Activated naive CD4-positive, alpha-beta T cell treated with anti-CD3 and anti-CD28 coated beads, Interleukin-2, amount 10 ng/mL, durations not matched to agents 7 days and 5 days (primary cell): ENCODE results near the gene ZC3H4.
A peak's percentile ranks its signal among the peaks of the same experiment; 100 is the strongest.

Experiments used
- CTCF ChIA-PET: fragments of 350-600 bp; sonication (Branson Sonifier 250); formaldehyde crosslinking; loops from one replicate; lab custom pipeline; 2021; ENCODE audit warnings: antibody characterized with exemption; lab: Charles Lee
- DNase-seq: peaks from one replicate; pipeline ENCODE4 v3.0.0-alpha.2; 2020
- H3K27ac Mint-ChIP-seq: one replicate; pipeline ENCODE4 v1.8.0; 2021; ENCODE audit warnings: mild to moderate bottlenecking, moderate library complexity, mixed read lengths
- H3K27me3 Mint-ChIP-seq: one replicate; pipeline ENCODE4 v1.8.0; 2021; ENCODE audit warnings: mild to moderate bottlenecking, mixed read lengths
- H3K36me3 Mint-ChIP-seq: one replicate; pipeline ENCODE4 v1.8.0; 2021; ENCODE audit warnings: mixed read lengths
- H3K4me1 Mint-ChIP-seq: one replicate; pipeline ENCODE4 v1.8.0; 2021; ENCODE audit warnings: mixed read lengths
- H3K4me3 Mint-ChIP-seq: one replicate; pipeline ENCODE4 v1.8.0; 2021; ENCODE audit warnings: mild to moderate bottlenecking, moderate library complexity, mixed read lengths
- H3K9me3 Mint-ChIP-seq: one replicate; pipeline ENCODE4 v1.8.0; 2021; ENCODE audit warnings: mixed read lengths

Gene ZC3H4

DNA sequence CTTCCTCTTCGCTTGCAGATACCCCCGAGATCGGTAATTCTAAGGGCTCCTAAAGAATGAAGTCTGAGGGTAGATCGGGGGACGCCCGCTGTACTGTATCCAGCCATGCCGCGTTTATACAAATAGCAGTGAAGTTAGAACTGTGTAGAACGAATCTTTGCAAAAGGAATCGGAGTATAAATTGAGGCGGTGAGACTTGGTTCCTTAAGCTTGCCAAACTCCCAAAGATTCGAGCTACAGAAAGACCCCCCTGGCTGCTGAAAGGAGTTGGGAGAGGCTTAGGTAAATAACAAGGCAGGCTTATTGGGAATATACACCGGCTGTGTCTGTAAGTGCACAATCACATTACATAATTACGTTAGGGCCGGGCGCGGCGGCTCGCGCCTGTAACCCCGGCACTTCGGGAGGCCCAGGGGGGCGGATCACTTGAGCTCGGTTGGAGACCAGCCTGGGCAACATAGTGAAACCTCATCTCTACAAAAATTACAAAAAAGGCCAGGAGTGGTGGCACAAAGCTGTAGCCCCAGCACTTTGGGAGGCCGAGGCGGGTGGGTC lies 77.4 kb downstream of the ZC3H4 start:
- peak; percentile 48 for DNase-seq
- H3K27ac Mint-ChIP-seq, result peak overlapping the region; percentile 78
- H3K36me3 Mint-ChIP-seq, result no peaks in the 10 kb centered on the region
- H3K9me3 Mint-ChIP-seq, result no peaks in the 10 kb centered on the region
- H3K27me3 Mint-ChIP-seq, result peaks cover 46% of the 10 kb centered on the region
- CTCF ChIA-PET, result interaction anchor here (0.6 to 1.8 kb wide), 15 partner anchors 9 to 211 kb away, joined by 3 to 7 read pairs (median 4); partner anchors contain the start of gene TMEM160
- peaks cover 20% of the 10 kb centered on the region for H3K4me1 Mint-ChIP-seq
- peak overlapping the region; percentile 79 for H3K4me3 Mint-ChIP-seq

DNA sequence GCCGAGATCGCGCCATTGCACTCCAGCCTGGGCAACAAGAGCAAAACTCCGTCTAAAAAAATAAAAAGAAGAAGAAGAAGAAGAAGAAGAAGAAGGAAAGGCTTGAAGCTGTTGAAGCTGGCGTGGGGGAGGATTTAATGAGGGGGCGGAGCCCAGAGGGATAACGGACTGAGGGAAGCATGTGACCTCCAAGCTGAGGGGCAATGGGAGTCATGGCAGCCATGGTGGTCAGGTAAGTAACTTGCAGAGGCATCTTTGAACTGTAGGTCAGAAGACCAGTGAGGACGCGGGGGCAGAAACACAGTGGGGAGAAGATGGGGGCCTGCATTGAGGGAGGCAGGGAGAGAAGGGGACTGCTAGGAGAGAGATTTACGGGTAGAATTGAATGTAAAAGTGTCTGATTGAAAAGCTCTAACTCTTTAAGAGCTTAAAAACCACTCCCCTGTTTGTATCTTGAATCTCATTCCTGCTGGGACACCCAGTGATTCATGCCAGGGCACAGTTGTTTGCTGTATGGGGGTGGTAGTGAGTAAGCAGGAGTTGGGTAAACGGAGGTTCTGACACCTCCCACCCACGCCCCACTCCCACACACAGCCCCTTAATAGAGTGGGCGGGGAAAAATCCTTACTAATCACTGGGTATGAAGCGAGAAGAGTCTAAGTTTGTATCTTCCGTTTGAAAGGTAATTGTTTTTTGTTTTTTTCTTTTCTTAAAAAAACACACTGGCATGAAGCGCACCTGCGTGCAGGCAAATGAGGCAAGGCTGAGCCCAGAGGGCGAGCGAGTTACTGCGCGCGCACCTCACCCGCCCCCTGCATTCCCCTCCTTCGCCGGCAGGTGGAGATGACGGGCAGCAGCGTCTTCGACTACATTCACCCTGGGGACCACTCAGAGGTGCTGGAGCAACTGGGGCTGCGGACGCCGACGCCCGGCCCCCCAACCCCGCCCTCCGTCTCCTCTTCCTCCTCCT lies 78.2 kb downstream of the ZC3H4 start:
- CTCF ChIA-PET, result interaction anchor here (0.6 to 1.8 kb wide), 15 partner anchors 9 to 212 kb away, joined by 3 to 8 read pairs (median 4); partner anchors contain the start of gene TMEM160
- Mint-ChIP-seq H3K4me3 (peak overlapping the region; percentile 79), H3K4me1 (peaks cover 20% of the 10 kb centered on the region), H3K36me3 (no peaks in the 10 kb centered on the region), H3K9me3 (no peaks in the 10 kb centered on the region), H3K27me3 (peaks cover 54% of the 10 kb centered on the region), H3K27ac (peak overlapping the region; percentile 78)
- peak; percentile 96 for DNase-seq

DNA sequence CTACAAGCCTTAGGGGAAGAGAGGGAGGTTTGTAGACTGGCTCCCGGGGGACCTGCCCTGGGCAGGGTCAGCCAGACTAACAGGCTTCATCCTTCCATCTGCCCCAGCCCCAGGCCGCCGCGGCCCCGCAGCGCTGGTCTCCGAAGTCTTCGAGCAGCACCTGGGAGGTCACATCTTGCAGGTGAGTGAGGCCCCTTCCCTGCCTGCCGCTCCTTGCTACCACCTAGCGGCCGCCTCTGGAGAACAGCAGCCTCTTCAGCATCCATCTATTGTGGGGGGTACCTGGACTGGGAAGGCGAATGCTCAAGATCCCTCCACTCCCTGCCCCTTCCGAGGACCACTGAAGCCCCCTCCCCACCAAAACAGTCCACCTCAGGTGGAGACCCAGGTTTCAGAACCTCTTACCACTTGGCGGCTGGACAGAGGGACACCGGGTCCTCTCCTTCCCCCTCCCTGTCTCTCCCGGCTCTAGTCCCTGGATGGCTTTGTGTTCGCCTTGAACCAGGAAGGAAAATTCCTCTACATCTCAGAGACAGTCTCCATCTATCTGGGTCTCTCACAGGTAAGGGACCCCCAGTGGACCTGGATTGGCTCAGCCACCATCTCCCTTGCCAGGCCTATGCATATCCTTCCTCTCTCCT lies 81.3 kb downstream of the ZC3H4 start:
- peaks cover 20% of the 10 kb centered on the region for H3K4me1 Mint-ChIP-seq
- DNase-seq, result peak; percentile 78
- CTCF ChIA-PET, result interaction anchor here (1.0 kb wide), 1 partner anchor 24 kb away, joined by 3 read pairs; no protein-coding TSS in a partner anchor
- no peaks in the 10 kb centered on the region for H3K9me3 Mint-ChIP-seq
- no peaks in the 10 kb centered on the region for H3K36me3 Mint-ChIP-seq
- peaks cover 85% of the 10 kb centered on the region for H3K27me3 Mint-ChIP-seq
- H3K27ac Mint-ChIP-seq, result no peak overlapping the region
- H3K4me3 Mint-ChIP-seq, result no peak overlapping the region

DNA sequence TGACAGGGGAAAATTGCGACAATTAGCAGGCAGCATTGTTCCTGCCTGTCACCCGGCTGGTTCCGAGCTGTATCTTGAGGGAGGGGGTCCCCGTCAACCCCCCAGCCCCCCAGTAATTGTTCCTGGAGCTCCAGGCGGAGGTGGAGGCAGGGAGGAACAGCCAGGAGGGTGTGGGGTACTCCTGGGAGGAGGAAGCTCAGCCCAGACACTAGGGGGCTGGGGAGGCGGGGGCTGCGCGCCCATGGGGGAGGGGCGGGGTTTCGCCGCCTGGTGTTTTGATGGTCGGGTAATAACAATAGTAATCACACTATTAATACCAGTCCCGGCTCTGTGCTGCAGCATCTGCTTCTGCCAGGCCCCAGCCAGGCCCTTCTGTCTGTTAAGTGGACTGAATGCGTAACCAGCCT lies 85.4 kb downstream of the ZC3H4 start:
- H3K27ac Mint-ChIP-seq, result no peak overlapping the region
- peaks cover 95% of the 10 kb centered on the region for H3K27me3 Mint-ChIP-seq
- H3K9me3 Mint-ChIP-seq, result no peaks in the 10 kb centered on the region
- H3K36me3 Mint-ChIP-seq, result no peaks in the 10 kb centered on the region
- no peak for DNase-seq
- CTCF ChIA-PET, result interaction anchor here (0.9 to 2.9 kb wide), 2 partner anchors 14 to 15 kb away, joined by 3 to 10 read pairs; no protein-coding TSS in a partner anchor
- peaks cover 4% of the 10 kb centered on the region for H3K4me1 Mint-ChIP-seq
- H3K4me3 Mint-ChIP-seq, result no peak overlapping the region

DNA sequence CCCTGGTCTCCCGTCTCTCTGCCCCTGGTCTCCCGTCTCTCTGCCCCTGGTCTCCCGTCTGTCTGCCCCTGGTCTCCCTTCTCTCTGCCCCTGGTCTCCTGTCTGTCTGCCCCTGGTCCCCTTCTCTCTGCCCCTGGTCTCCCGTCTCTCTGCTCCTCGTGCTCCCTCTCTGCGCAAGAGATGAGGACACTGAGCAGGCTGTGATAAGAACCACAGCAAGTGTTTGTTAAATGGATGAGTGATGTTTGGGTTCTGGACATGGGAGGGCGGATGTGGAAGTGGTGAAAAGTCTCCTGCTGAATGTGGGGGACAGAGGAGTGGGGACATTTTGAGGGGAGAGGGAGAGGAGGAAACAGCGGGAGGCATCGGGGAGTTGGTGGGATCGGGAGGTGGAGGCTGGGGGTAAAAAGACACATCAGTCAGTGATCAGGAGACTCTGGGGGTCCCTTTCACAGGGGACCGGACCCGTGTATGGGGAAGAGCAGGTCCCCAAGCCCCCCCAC lies 85.9 kb downstream of the ZC3H4 start:
- CTCF ChIA-PET, result interaction anchor here (2.9 kb wide), 1 partner anchor 15 kb away, joined by 10 read pairs; no protein-coding TSS in a partner anchor
- H3K4me3 Mint-ChIP-seq, result no peak overlapping the region
- H3K27me3 Mint-ChIP-seq, result peaks cover 95% of the 10 kb centered on the region
- no peak overlapping the region for H3K27ac Mint-ChIP-seq
- H3K4me1 Mint-ChIP-seq, result peaks cover 8% of the 10 kb centered on the region
- no peaks in the 10 kb centered on the region for H3K36me3 Mint-ChIP-seq
- no peaks in the 10 kb centered on the region for H3K9me3 Mint-ChIP-seq
- no peak for DNase-seq

DNA sequence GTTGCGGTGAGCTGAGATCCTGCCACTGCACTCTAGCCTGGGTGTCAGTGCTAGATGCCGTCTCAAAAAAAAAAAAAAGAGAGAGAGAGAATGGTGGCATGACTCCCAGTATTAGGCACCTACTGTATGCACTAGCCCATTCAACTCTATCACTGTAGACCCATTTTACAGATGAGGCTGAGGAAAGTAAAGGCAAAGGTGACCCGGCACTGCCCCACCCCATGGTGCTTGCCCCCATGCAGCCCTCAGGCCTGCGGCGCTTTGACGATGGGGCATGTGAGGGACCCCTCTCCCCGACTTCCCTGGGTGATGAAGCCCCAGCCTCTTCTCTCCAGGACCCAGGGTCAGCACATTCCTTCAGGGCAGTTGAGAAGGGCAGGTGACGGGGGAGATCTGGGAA lies 86.7 kb downstream of the ZC3H4 start:
- no peak overlapping the region for H3K27ac Mint-ChIP-seq
- H3K27me3 Mint-ChIP-seq, result peaks cover 95% of the 10 kb centered on the region
- H3K4me1 Mint-ChIP-seq, result peaks cover 5% of the 10 kb centered on the region
- CTCF ChIA-PET, result interaction anchor here (0.9 kb wide), 1 partner anchor 8 kb away, joined by 3 read pairs; no protein-coding TSS in a partner anchor
- no peaks in the 10 kb centered on the region for H3K36me3 Mint-ChIP-seq
- H3K4me3 Mint-ChIP-seq, result no peak overlapping the region
- no peaks in the 10 kb centered on the region for H3K9me3 Mint-ChIP-seq
- no peak for DNase-seq

DNA sequence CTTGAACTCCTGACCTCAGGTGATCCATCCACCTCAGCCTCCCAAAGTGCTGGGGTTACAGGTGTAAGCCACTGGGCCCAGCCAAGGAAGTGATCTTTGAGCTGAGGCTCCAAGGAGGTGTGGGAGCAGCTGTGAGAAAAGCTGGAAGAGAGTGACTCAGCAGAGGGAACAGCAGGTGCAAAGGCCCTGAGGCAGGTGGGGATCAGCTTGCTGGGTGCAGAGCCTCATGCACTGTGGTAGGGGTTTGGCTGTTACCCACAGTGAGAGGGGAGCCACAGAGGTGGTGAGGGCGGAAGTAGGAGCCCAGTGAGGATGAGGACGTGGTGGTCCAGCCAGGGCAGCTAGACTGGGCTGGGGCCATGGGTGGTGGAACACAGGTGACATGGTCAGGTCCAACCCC lies 87.4 kb downstream of the ZC3H4 start:
- Mint-ChIP-seq H3K4me1 (peaks cover 6% of the 10 kb centered on the region), H3K4me3 (no peak overlapping the region), H3K27me3 (peaks cover 95% of the 10 kb centered on the region), H3K27ac (no peak overlapping the region), H3K9me3 (no peaks in the 10 kb centered on the region), H3K36me3 (no peaks in the 10 kb centered on the region)
- no peak for DNase-seq
- CTCF ChIA-PET, result interaction anchor here (0.9 to 1.0 kb wide), 3 partner anchors 9 to 170 kb away, joined by 3 read pairs; no protein-coding TSS in a partner anchor

DNA sequence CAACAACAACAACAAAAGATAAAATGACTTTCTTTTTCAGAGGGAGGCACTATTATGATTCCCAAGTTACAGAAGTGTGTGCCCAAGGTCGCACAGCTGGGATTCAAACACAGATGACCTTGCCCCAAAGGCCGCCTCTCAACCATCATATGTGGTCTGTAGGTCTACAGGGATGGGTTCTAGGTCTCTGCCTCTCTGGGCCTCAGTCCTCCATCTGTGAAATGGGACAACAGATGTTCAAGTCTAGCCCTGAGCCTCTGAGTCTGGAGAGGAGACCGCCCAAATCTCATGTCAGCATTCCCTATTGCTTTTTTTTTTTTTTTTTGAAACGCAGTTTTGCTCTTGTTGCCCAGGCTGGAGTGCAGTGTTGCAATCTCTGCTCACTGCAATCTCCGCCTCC lies 89.1 kb downstream of the ZC3H4 start:
- H3K4me1 Mint-ChIP-seq, result peaks cover 11% of the 10 kb centered on the region
- H3K27me3 Mint-ChIP-seq, result peaks cover 95% of the 10 kb centered on the region
- CTCF ChIA-PET, result interaction anchor here (0.6 to 2.3 kb wide), 2 partner anchors 11 to 180 kb away, joined by 3 to 12 read pairs; no protein-coding TSS in a partner anchor
- no peak overlapping the region for H3K27ac Mint-ChIP-seq
- no peaks in the 10 kb centered on the region for H3K9me3 Mint-ChIP-seq
- no peak overlapping the region for H3K4me3 Mint-ChIP-seq
- DNase-seq, result no peak
- H3K36me3 Mint-ChIP-seq, result no peaks in the 10 kb centered on the region

DNA sequence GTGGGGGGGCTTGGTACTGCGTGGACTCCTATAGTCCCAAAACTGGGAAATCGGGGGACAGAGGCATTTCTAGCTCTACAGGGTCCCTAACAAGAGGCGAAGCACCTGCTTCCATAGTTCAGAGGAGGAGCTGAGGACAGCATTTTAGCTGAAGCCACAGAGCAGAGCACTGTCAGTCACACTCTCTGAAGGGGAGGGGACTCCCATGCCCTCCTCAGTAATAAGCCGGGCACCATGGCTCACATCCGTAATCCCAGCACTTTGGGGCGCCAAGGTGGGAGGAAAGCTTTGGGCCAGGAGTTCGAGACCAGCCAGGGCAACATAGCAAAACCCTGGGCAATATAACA lies 90.2 kb downstream of the ZC3H4 start:
- H3K9me3 Mint-ChIP-seq, result no peaks in the 10 kb centered on the region
- H3K4me3 Mint-ChIP-seq, result no peak overlapping the region
- H3K27ac Mint-ChIP-seq, result no peak overlapping the region
- H3K36me3 Mint-ChIP-seq, result no peaks in the 10 kb centered on the region
- peaks cover 95% of the 10 kb centered on the region for H3K27me3 Mint-ChIP-seq
- CTCF ChIA-PET, result interaction anchor here (1.4 to 2.3 kb wide), 3 partner anchors 10 to 12 kb away, joined by 3 to 12 read pairs (median 5); no protein-coding TSS in a partner anchor
- H3K4me1 Mint-ChIP-seq, result peaks cover 13% of the 10 kb centered on the region
- DNase-seq, result no peak

DNA sequence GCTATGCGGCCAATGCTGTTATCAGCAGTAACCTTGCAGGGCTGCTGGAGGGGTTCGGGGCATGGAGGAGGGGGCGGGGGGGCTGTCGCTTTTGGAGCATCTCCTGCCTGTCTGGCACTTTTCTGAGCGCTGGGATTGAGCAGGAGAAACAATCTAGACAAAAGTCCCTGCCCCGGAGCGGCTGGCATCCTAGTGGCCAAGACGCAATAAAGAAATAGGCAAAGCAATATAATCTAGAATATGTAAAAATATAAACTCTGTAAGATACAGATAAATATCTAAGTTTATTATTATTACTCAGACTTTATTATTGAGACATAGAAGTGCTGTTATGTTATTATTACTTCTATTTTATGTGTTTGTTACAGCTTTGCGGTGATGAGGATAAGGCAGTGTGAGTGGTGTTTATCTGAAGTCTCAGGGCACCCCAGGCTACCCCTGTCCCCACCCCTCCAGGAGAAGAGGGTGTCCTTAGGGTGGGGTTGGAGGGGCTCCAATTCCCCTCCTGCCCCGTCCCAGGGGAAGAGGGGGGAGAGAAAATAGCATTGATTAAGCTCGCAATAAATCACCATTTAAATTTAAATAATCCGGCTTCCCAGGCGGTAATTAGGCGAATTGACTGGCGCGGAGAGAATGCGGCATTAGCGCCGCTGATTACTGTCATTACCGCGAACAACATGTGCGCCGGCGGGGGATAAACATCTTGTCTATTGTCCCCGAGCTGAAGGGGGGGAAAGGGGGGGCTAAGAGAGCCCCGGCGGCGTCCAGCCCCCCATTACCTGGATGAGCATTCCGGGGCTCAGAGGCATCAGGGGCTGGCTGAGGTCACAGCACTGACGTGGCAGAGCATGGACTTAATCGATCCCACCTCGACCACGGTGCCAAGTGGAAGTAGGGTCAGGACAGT lies 90.8 kb downstream of the ZC3H4 start:
- H3K4me1 Mint-ChIP-seq, result peaks cover 13% of the 10 kb centered on the region
- CTCF ChIA-PET, result interaction anchor here (1.0 to 2.3 kb wide), 5 partner anchors 10 to 14 kb away, joined by 3 to 12 read pairs (median 4); no protein-coding TSS in a partner anchor
- H3K27me3 Mint-ChIP-seq, result peaks cover 95% of the 10 kb centered on the region
- H3K9me3 Mint-ChIP-seq, result no peaks in the 10 kb centered on the region
- no peaks in the 10 kb centered on the region for H3K36me3 Mint-ChIP-seq
- DNase-seq, result no peak
- no peak overlapping the region for H3K4me3 Mint-ChIP-seq
- H3K27ac Mint-ChIP-seq, result no peak overlapping the region

DNA sequence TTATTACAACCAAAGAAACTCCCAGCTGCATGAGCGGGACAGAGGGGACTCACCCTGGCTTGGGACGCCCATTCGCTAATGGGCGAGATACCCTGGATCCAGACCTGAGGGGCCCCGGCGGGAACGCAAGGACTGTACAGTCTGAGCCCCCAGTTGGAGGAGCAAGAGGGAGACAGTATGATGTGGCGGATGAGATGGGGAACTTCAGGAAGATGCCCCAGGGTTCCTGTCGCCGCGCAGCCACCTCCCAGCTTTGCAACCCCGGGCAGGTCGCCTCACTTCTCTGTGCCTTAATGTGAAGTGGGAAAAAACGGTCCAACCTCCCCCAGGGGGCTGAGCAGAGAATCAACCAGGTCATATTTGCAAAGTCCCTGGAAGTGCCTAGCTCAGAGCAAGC lies 91.4 kb downstream of the ZC3H4 start:
- Mint-ChIP-seq H3K9me3 (no peaks in the 10 kb centered on the region), H3K27me3 (peaks cover 95% of the 10 kb centered on the region), H3K36me3 (no peaks in the 10 kb centered on the region), H3K27ac (no peak overlapping the region), H3K4me1 (peaks cover 13% of the 10 kb centered on the region), H3K4me3 (no peak overlapping the region)
- CTCF ChIA-PET, result interaction anchor here (1.0 to 2.1 kb wide), 4 partner anchors 11 to 15 kb away, joined by 3 to 5 read pairs (median 4); no protein-coding TSS in a partner anchor
- DNase-seq, result no peak

DNA sequence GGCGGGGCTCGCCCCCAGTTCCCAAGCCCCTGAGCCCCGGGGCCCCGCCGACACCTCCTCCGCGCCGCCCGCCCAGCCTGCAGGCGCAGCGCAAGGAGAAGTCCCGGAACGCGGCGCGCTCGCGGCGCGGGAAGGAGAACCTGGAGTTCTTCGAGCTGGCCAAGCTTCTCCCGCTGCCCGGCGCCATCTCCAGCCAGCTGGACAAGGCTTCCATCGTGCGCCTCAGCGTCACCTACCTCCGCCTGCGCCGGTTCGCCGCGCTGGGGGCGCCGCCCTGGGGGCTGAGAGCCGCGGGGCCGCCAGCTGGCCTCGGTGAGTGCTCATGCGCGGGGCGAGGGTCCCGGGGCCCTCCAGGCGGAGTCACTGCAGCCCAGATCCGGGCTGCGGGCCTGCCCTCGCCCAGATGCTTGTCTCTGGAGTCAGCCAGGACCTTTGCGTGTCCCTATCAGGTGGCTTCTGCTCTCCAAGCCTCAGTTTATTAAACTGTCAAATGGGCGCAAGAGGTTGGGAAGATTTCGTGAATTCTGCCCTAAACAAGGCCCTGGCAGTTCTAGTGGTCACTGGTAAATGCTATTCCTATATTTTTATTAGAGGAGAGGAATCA lies 91.9 kb downstream of the ZC3H4 start:
- DNase-seq, result no peak
- CTCF ChIA-PET, result interaction anchor here (1.6 to 2.1 kb wide), 2 partner anchors 13 to 15 kb away, joined by 4 to 5 read pairs; no protein-coding TSS in a partner anchor
- Mint-ChIP-seq H3K4me3 (no peak overlapping the region), H3K4me1 (peaks cover 13% of the 10 kb centered on the region), H3K27ac (no peak overlapping the region), H3K9me3 (no peaks in the 10 kb centered on the region), H3K36me3 (no peaks in the 10 kb centered on the region), H3K27me3 (peaks cover 95% of the 10 kb centered on the region)
